ENCODE measurements around the gene RAB6B. TPM values are rescaled to one million over a fixed set of nuclear protein-coding genes. Genes with fewer than 3 reads are reported as not detected.

The RAB6B gene
- total RNA-seq, 1 experiment from 2014 or later, result 0.69 TPM

DNA sequence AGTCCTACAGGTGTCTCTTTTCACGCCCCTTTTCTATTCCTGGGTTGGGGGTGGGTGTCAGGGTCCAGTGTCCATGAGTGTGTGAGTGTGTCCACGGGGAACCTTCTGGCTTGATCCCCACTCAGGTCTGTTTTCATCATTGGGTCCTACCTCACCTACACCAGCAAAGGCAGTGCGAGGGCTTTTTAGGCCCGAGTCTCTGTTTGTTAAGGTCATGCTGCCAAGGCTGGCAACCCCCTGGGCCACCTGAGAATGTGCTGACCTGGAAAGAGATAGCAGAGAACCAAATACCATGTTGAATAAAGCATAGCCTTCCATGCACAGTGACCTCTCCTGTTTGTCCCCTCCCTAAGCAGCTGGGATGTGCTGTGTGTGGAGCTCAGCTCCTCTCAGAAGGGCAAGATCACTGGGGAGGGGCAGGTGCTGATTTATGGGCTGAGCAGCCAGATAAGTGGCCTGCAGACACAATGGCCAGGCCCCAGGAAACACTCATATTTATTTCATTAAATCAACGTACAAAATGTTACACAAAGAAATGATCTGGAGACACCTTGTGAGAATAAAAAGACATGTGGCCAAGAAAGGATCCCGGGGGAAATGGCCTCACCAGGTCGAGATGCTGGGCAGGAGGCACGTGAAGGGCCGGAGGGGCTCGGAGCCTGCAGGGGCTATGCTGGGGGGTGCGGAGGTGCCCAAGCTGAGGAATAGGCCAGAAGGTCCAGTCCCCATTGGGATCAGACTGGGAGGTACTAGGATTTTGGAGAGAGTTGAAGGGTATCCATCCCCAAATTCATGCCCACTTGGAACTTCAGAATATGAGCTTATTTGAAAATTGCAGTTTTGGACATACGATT is 36.1 kb downstream of the RAB6B start:
- DNase-seq (ENCODE audit: low read depth), result no peak

DNA sequence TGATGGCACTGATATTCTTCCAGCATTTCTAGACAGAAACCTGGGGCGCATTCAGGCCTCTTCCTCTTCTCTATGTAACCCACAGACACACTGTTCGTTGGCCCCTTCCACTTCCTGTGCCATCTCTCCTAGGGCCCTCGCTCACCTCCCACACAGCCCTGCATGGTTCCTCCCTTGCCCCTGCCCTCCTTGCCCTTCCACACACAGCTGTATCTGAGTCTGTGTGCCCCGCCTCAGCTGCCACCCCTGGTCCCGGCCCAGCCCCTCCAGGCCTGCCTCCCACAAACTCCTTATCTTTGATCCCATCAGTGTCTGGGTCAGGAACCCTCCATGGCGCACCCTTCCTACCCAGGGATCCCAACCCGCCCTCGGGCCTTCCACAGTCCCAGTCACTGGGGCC is 37.9 kb downstream of the RAB6B start:
- DNase-seq (ENCODE audit: low read depth), result no peak

DNA sequence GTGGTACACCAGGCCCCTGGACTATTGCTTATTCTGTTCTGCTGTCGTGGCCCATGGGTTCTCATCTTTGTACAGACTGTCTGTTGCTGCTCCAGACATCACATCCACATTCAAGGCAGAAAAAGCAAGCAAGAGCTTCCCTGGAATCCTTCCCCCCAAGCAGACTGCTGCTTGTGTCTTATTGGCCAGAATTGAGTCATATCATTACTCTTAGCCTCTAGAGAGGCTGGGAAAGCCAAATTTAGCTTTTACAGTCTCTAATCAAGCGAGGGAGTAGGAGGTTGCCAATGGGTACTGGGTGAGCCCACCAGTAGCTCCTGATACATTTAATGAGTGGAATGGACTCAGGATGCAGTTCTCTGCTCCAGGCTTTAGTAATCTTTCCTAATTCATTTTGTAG is 39.4 kb downstream of the RAB6B start:
- DNase-seq (ENCODE audit: low read depth), result peak; percentile 17

DNA sequence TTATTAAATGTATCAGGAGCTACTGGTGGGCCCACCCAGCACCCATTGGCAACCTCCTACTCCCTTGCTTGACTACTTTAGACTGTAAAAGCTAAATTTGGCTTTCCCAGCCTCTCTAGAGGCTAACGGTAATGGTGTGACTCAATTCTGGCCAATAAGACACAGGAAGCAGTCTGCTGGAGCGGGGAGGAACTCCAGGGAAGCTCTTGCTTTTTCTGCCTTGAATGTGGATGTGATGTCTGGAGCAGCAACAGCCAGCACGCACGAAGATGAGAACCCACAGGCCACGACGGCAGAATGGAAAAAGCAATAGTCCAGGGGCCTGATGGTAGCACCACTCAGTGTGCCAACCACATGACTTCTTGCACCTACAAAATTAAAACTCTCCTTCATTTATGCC is 39.9 kb downstream of the RAB6B start:
- DNase-seq (ENCODE audit: low read depth), result peak; percentile 22

DNA sequence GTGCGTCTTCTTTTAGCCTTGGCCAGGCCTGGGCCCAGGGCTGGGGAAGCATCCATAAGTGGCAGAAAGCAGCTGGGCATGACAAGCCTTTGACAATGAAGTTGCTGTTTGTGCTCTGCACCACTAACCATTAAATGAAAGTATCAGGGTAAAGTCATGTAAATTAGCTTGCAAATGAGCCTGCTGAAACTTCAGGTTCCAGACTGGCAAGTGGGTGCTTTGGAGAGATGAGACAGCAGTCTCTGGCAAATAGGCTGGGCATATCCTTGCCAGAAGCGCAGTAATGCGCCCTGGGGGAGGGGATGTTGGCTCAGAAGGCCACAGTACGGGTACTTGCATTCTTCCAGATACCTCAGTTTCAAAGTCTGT is 40.7 kb downstream of the RAB6B start:
- DNase-seq (ENCODE audit: low read depth), result no peak

DNA sequence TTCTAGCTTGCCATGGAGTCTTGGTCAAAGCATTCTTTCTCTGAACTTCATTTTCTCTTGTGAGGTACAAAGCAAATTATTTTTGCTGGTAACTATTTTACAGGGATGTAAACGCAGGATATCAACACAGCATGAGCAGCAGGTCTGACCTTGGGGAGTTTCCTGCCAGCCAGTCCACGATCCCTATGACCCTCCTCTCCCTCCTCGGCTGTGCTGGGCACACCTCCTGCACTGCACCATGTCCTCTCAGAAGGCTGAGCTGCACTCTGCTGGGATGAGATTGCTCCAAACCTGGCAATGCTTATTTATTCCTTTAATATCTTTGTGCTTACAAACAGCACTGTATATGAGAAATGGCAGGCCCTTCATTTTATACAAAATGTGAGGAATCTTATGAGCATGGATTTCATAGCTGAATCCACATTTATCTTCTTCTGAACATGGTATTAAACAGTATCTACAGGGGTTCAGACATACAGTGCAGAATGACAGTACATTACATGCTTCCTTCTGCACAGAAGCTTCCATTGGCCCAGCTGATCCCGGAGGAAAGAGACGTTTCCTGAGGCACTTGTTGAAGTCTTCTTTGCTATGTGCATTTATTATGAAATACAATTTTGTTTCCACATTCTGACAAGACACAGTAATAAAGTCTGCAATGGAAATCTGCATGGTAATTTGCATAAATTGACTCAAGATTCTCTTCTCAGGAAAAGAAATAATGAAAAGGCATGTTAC is 41.2 kb downstream of the RAB6B start:
- no peak for DNase-seq (ENCODE audit: low read depth)

DNA sequence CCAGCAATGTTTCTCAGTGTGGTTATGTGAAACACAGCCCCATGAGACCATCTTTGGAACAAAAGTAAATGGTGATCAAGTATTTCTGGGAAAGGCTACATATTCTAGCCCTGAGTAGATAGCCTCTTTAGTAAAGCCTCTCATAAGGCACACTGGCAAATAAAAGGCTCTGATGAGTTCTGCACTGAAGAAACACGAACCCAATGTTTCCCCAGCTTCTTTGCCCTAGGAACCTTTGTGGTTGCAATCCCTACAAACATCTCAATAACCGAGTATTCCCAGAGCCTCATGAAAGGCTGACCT is 41.8 kb downstream of the RAB6B start:
- DNase-seq (ENCODE audit: low read depth), result no peak

DNA sequence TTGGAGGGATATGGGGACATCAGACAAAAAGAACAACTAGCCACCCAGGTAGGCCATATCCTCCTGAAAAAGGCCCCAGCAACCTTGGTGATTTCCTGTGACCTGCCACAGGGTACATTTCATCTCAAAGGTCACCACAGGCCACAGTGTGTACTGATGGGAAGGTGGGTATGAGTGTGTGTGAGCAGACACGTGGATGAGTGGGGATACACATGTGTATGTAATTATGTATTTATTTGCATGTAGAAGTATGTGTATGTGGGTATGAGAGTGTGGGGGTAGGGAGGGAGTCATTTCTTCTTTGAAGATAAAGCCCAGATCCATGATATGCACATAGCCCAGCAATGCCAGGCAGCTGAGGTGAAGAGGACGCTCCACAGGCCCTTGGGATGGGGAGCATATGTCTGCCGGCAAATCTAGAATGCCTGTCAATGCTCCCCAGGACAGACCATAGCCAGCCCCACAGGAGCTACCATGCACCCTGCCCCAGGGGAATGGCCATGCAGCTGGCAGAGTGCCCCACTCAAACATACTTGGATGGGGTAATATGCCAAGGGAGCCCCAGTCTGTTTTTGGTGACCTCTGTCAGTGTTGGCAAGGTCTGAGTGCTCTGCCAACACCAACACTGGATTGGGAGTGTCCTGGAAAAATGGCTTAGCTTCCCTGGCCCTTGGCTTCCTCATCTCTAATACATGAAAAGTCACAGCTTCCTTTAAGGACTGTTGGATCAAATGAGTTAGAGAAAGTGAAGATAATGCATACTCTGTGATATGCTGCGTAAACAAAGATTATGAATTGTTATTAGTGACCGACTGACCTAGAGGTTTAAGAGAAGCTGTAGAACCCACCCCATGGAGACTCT is 42.4 kb downstream of the RAB6B start:
- no peak for DNase-seq (ENCODE audit: low read depth)

DNA sequence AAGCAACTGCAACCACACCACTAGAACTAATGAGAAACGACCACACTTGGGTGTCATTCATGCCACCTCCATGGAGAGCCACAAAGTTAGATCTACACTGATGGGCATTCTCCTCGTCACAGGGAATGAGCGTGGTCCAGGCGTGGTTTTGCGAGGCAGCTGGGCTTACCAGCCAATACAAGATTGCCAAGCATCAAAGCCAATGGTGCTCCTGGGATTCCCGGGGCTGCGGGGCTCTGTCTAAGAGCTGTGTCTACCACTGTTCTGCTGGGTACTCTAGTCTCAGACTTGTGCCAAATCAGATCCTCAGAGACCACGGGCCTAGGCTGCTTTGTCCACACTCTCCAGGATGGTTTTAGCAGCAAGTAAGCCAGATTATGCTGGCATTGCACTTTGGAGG is 43.8 kb downstream of the RAB6B start:
- DNase-seq (ENCODE audit: low read depth), result no peak

DNA sequence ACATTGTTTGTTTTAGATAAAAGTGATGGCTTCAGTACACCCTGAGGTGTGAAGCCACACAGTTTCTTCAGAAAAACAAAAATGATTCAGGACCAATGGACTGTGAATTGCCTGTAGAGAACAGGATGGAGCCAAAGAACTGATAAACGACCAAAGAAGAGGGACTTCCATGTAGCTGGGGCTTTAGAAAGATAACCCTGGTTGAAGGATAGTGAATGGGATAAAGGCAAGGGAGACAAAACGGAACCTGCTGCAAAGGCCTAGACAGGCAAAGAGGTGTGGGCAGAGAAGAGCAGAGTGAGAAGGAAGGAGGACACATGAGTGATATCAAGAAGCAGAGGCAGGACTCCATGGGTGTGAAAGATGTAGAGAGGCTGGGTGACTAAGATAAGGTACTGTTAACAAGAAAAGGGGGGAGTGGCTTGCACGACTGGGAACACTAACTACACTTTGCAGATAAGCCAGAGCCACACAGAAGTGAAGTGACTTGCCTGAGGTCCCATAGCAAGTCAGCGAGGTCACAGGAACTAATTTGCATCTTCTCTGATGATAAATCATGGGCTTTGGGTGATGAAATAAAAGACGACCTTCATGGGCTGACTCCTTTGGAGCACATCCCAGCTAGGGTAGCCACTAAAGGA is 44.3 kb downstream of the RAB6B start:
- DNase-seq (ENCODE audit: low read depth), result no peak

DNA sequence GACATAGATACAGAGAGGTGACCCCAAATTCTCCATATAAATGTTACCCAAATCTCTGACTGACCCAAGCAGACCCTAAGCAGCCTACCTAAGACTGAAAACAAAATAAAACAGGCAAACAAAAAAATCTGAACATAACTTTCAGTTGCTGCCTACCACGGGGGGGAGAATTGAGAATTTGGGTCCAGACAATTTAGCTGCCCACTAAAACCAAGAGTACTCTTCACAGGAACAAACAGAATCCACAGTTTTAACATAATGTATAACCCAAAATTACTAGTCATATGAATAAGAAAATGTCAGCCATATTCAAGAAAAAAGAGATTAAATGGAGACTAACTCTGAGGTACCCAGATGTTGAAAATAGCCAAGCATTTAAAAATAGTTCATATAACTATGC is 45.6 kb downstream of the RAB6B start:
- DNase-seq (ENCODE audit: low read depth), result no peak

DNA sequence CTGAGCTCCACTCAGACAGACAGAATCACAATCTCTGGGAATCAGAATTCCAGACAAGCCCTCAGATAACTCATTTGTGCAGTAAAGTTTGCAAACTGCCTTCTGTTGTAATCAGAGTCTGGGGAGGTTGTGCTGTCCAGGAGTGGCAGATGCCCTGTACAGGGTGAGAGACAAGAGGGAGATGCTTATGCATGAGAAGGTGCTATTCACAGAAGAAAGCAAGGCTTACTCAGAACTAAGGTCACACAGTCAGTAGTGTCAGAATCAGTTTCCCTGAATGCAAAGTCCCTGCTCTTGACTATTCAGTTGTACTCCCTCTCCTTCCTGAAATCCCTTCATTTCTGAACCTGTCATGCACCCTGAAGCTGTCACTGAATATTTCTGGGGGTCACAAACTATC is 46.3 kb downstream of the RAB6B start:
- no peak for DNase-seq (ENCODE audit: low read depth)

DNA sequence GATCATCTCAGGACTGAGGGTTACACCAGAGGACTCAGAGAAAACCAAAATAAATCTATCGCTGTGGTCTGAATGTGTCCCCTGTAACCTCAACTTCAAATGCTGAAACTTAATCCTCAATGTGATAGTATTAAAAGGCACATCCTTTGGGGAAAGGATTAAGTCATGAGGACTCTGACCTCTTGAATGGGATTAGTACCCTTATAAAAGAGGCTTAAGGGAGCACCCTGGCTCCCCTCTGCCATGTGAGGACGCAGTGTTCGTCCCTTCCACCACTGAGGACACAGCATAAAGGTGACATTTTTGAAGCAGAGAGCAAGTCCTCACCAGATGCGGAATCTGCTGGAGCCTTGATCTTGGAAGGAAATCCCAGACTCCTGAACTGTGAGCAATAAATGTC is 50.6 kb downstream of the RAB6B start:
- DNase-seq (ENCODE audit: low read depth), result no peak

DNA sequence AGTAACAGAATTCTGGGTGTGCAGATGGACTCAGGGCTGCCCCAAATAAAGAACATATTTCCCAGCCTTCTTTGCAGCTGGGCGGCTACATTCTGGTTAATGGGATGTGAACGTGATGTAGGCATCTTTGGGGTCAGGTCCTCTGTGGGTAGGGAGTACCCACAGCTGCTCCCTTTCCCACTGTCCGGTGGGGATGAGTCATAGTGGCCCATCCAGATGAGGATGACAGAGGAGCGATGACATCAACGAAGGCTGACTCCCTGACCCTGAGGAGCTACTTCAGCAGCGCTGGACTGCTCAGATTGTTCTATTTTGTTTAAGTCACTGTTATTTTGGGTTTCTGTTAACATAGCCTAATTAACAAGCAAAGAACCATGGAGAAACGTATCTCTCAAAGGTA is 52.0 kb downstream of the RAB6B start:
- DNase-seq (ENCODE audit: low read depth), result peak; percentile 83

DNA sequence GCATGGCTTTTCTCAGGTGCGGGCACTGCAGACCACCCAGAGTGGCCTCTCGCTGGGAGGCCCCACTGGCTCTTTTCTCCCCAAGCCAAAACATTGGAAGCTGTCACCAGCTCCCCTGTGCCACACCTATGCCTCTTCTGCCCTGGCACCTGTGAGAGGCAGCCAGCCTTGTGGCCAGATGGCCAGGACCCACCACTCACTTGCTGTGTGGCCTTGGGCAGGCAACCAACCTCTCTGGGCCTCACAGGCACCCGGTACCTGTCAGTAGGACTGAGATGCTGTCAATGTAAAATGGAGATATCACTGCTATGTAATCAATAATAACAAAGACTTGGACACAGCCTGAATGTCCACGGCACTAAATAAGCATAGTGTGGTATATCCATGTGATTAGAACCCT is 53.5 kb downstream of the RAB6B start:
- DNase-seq (ENCODE audit: low read depth), result no peak

DNA sequence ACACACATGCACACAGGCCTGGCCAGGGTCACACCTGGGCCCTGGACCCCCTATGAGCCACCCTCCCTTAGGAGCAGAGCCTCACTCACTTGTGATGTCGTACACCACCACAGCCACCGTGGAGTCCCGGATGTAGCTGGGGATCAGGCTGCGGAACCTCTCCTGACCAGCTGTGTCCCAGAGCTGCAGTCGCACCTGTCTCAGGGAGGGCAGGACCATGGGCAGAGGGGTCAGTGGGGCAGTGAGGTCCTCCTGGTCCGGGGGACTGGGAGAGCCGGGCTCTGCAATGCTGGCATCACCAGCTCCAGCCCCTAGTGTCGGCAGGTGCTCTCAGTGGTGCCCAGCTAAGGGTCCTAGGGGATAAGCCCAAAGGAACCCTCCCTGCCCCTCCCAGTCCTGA is 54.5 kb downstream of the RAB6B start:
- DNase-seq (ENCODE audit: low read depth), result no peak

DNA sequence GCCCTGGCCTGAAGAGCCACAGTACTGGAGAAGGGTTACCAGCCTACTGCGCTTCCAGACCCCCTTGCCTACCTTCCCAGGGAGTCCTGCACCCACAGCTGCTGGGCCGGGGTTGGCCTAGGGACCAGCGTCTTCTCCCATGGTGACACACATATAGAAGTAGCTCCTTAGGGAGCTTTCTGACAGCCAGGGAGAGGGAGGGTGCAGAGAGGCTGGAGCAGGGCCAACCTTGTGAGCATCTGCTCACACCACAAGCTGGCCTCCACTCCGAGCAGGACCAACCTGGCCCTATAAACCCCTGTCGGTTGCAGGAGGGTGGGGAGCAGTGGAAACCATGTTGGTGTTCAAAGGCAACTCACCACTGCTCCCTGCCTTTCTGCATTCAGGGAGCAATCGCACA is 54.9 kb downstream of the RAB6B start:
- no peak for DNase-seq (ENCODE audit: low read depth)

DNA sequence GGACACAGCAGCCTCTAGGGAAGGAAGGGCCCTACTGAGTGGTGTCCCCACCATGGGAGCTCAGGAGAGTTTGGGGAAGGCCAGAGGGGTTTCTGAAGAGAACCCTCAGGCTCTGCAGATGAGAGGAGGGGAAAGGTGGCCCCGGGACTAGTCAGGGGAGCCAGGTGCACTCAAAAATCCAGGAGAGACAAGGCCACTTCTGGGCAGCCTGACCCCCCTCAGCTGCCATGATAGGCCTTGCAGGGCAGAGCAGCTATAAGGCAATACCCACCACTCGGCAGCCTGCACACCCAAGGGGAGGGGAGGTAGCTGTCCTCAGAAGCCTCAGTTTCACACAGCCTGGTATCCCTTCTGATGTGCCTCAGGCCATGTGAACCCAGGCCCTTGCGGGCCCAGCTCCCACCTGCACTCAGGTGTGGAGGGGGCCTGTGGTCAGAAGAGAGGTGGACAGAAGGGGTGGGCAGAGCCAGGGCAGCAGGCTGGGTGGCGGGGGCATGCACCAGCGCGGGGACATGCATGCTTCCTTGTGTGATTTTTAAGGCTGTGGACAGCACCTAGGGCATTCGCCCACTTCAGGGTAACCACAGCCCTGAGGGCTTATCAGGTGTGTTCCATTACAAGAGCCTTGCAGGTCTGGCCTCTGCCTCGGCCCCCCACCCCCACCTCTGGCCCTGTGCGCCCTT is 55.5 kb downstream of the RAB6B start:
- DNase-seq (ENCODE audit: low read depth), result no peak

DNA sequence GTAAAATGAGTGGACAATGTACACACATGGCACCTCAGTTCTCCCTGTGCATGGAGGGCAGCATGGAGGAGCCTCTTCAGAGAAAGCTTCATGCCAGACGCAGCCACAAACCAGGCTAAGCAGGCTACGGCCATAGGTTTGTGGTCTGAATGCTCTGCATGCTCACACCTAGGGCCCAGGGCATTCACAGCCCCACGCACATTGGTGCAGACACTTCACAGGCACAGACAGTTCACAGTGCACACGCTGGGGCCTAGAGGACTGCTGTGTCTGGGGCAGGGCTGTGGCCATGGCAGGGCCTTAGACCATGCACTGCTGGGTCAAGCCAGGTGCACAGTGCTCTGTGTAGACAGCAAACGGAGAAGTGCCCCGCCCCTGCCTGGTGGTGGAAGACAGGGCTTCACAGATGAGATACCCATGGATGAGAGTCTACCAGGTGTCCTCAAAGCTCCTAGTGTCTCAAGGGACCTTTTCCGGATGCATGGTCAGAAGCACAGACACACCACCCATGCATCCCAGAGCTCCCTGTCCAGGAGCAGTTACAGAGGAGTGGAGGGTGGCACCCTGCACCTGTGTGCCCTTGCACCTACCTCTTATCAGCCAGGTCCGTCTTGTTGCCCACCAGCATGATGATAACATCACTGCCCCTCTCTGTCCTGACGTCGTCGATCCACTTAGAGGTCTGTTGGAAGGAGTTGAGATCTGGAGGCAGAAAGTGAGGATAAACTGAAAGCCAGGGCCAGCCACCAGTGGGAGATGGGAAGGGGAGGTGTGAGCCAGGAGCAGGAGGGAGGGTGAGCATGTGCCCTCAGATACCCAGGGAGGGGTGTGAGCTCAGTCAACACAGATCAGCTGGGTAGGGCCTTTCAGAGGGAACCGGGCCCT is 56.5 kb downstream of the RAB6B start:
- DNase-seq (ENCODE audit: low read depth), result no peak

DNA sequence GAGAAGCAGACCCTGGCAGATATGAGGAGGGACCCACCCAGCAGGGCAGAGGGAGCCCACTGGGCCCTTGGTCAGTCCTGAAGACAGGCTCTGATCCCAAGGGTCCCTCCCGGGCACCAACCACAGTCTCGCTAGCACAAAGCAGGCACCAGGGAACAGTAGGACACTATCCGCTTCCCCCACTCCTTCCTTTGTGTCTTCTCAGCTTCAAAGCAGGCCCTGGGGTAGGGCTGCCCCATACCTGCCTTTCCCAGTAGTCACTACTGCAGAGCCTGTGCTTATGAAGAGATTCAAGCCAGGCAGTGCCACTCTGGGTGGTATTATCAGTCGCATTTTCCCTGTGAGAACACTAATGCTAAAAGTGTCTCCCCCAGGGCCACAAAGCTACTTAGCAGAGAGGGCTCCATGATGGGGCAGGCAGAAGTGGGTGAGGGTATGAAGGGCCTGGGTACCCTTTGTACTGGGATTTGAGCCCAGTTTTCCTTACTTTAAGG is 57.3 kb downstream of the RAB6B start:
- DNase-seq (ENCODE audit: low read depth), result no peak
